HG03354 (cell line): Measurements from ENCODE around the gene CELF2.

Experiments used
- ATAC-seq: cut with Tn5 transposase; IDR thresholded peaks from one replicate; pipeline ENCODE4 v1.9.1; 2021; ENCODE audit warnings: mild to moderate bottlenecking; ENCODE audit not compliant: unreplicated experiment, poor library complexity, severe bottlenecking

The CELF2 gene

DNA sequence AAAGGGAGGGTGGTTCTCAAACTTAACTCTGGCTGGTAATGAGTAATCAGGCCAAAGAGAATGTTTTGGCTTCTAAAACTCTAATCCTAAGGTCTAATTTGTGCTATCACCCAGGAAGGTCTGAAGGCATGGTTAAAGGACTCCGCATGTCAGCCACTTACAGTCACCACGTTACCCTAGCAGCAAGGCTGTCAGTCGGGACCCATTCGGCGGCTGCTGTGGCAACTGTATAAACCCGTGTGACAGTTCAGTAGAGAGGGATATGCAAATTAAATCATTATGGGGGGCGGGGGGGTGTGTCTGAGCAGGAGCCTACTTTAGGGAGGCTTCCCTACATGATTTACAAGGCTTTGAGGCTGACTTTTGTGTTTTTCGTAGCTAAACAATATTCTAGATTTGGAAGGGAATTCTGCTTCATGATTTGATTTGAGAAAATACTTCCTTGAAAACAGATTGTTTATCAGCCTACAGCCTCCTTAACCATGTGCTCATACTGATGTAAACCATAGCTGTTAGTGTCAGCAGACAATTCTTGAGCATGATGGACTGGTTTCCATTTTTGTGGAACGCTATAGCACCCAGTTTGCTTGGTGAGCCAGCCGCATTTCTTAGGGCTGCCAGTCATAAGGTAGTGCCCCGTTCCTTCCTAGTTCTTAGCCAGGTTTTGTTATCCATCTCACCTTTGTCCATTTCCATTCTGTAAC, 309.4 kb downstream of the CELF2 start:
- no peak for ATAC-seq

DNA sequence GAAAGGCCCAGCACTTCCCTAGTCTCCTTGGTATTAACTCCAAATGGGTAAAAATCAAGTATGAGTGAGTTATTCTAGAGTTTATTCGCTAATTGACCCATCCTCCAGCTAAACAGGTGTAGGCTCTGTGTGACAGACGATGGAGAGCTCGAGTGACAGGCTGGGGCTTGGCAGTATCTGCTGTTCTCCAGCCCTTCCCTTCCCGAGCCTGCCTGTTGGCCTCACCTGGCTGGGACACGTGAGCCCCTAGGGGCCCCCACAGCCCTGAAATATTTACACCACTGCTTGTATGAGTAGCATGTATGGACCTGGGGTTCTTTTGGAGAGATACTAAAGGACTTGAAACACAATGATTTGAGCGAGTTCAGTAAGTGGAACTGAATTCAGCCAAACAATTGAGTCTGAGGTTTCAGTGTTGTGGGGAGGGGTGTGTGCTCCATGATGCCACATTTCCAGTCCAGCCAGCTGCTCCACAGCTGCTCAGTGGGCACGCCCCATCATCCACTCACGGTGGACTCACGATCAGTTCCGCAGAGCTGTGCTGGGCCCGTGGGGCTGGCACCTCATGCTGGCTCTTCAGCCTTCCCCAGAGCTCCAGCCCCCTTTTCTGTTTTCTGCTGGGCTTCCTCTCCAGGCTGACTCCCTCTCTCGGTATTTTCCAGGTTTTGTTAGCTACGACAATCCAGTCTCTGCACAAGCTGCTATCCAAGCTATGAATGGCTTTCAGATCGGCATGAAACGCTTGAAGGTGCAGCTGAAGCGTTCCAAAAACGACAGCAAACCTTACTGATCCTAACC, 310.8 kb downstream of the CELF2 start:
- no peak for ATAC-seq

DNA sequence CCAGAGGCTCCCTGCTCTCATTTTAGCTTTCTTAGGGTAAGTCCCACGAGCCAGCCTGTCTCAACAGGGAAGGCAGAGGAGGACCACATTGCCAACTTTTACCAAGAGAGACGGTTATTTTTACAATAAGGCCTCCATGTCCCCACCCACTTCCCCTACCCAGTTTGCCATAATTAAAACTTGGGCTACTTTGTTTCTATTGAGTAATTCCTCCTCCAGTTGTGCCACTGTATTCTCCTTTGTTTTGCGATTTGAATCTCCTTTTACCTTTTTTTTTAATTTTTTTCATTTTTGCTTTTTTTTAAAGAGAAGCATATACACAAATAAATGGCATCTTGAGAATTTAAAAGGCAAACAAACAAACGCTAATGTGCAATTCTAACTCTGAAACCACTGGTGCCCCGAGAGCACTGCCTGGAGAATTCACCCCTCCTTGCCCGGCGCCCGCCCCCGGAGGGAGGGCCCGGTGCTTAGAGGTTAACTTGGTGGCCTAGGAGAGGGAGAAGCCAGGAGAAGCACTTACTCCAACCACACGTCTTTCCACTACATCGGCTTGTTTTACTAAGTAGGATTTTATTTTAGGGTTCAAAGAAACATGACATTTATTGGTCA, 311.5 kb downstream of the CELF2 start:
- no peak for ATAC-seq

DNA sequence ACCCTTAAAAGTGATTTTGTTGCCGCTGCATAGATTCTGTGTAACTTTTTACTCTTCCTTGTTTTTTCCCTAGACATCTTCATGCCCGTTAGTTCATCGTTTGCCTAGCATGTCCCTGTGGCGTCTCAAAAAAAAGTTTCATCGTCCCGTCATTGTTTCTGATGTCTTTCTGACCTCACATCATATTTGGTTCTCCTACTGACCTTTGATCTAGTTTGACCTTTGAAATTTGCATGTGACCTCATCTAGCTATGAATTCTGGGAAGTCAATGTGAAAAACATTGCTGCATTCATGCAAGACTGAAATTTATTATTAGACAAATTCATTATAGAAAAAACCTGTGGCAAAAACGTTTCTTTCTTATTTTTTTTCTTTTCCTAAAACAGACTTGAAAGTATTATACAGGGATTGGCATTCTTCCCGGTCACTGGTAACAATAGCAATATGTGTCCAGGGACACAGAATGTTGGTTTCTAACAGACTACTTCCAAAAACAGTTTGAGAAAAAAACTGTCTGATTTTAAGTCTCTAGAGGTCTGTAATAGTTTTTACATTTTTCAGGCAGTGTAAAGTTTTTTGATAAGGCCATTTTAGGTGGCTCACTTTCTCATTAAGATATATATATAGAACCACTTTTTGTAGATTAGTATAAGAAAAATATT, 312.8 kb downstream of the CELF2 start:
- no peak for ATAC-seq

DNA sequence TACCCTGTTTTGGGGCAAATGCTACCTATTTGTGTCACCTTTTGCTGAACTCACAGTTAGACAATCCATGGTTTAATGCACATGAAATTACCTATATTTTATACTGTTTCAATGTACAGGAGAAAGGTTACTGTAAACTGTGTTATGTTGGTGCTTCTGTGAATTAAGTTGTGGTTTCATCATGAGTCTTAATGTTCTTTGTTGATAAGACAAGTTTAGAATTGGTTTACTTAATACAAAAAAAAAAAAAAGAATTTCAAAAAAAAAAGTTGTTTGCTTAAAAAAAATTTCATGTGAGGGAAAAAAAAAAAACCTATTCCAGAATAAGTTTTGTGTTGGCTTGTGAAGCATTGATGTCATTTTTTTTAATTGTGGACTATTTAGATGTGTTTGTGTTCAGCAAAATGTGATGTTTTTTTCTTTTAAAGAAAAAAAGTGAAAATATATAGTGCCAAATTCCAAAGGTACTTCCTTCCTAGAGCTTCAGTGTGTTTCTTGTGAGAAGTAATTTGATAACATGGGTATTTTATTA, 313.4 kb downstream of the CELF2 start:
- no peak for ATAC-seq

DNA sequence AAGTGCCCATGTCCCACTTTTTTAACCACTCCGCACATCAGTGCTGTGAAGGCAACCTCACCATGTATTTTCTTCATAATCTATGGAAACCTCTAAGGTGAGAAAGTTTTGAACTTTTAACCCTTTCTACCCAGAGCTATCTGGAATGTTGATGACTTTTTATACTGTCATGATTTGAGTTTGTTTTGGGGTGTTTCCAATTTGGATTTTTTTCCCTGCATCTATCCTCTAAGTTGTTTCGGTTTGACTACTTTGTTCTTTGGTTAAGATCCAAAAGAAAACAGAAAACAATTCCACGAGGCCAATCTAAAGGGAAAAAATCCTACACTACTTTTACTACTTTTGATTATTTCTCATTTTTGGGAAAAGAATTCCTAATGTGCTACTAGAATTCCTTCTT, 314.1 kb downstream of the CELF2 start:
- no peak for ATAC-seq

DNA sequence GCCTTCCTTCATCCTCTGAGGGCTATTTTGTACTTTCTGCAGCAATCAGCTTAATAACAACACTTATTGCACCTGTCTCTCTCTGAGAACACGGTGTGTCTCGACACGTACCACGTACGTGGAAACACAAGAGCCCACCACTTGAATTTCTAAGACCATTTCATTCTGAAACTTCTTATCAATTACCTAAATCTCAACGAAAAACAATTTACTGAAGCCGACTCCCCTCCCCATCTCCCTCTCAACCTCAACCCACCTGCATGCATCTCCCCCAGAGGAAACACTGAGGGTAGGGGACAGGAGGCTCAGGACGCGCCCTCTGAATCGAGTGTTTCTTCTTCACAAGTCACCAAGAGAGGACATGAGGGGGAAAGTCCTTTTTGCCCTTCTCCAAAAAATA, 315.2 kb downstream of the CELF2 start:
- ATAC-seq: no peak

DNA sequence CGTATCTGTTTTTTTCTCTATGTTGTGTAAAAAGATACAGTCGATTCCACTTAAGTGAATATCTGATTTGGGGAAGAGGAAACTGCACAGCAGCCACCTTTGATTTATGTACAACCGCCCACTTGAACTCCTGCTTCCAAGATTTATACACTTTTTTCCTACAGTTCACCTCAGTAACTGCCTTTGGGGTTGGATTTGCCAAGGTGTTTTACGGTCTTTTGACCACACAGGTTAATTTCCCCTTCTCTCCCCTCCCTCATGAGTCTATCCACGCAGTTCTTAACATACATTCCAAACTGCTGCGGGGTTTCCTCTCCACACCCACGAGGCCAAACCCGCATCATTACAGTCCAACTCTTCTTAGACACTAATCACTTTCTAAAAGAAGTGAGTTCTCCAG, 316.8 kb downstream of the CELF2 start:
- ATAC-seq: no peak

DNA sequence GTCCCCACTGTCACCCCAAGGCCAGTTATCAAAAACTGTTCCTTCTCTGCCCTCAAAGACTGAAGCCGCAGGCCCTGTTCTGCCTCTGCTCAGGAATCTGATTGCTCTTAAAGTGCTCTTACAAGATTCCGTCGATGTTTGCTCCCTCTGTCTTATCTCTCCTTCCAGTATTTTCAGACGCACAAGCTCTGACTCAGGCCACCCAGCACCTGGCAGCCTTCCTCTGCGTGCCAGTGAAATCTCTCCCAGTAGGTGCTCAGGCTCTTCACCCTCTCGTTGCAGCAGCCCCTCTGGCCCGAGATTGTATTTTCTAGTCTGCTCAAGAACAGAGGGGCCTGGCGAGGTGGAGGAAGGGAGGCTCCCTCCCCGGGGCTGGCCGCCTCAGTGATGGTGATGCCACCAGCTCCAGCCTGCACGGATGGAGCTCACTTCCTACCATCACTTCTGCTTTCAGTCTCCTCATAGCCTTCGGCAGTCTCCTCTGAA, 317.5 kb downstream of the CELF2 start:
- no peak for ATAC-seq

DNA sequence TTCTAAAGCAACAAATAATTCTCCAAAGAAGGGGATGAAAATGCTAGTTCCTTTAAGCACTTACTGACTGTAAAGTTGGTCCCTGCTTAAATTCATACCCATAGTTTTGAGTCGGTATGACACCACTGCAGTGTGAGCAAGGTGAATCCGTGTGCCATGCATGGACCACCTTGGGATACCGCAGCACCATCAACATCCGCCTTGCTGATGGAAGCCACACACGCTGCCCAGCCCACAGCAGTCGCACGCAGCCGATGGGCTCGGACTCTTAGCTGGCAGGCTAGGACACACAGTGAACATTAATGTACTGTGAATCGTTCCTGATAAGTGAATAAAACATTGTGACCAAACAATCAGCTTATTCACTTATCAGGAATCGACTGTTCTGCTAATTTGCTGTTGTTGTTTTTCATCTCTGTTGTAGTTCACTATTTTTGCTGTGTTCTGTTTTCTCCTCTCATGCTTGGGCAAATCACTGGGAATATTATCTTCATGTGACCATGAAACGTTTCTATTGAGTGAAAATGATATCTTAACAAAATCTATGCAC, 318.3 kb downstream of the CELF2 start:
- no peak for ATAC-seq

DNA sequence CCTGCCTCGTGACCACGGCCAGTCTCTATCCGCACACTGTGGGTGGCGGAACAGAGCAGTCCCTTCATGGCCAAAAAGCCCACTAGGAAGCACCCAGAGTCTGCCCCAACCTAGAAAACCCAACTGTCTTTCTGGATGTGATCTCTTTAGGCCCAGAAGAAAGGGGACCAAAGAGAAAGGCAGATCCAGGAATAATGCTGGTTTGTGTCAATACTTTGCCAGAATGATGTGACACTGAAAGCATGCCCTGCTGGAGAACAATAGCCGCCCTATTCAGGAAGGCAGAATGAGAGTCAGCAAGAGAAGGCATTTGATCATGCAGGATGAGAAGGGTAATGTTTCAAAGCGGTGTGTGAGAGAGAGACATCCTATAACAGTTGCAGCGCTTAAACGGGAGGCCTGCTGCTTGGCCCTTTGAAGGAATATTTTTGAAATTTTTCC, 319.1 kb downstream of the CELF2 start:
- no peak for ATAC-seq

DNA sequence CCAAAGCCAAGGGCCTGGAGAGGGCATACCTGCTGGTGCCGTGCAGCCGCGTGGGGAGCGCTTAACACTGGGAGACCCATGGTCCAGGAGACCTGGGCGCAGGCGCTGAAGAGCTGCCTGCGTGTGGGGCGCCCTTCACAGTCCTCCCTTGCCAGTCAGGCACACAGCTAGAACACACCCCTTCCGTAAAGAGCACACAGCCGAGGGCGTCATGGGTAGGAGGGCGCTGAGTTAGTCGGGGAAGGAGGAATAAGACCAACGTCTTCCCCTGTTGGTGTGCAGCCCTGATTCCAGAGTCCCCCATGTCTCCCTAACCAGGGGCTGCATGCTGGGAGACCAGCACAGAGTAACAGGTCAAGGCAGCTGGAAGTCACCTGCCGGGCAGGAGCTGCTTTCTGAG, 319.8 kb downstream of the CELF2 start:
- ATAC-seq: no peak

DNA sequence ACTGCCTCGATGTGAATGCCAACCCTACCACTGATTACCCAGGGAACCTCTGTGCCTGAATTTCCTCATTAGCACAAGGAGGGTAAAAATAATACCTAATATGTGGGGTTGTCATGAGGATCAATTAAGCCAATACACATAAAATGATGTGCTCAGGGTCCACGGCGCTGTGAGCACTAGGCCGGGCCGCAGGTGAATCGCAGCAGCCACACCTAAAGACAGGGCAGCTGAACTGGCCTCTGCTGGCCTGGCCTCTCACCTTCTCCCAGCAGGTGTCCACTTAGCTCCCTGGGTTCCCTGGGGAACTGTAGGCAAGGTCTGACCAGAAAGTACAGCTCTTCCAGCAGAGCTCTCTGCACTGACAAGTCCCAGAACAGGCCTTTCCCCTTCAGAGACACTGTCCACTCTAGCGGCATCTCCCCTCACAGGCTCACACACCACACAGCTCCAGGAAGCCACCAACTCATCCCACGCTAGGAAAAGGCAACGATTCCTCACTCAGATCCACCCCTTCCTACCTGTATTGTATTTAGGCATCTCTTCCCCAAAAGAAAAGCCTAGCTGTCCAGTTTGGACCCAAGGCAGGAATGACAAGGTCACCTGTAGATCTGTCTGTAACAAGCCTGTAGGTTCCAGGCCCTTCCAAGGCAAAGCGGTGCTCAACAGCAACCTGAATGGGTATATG, 320.6 kb downstream of the CELF2 start:
- no peak for ATAC-seq

DNA sequence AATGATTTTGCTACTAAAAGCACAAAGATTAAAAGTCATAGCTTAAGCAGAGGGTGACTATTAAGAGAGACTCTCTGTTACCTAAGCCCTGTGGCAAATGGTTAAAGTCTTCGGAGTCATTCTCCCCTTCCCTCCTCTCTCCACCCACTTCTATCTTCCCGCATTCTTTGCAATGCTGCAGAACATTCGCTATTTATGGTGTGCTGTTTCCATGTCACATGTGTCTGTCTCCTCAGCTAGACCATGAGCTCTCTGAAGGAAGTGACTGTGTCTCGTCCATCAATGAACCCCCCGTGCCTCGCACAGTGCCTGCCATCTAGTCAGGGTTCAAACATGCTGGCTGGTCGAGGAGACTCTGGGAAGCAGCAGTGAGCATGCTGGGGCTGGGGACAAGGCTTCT, 321.3 kb downstream of the CELF2 start:
- no peak for ATAC-seq

DNA sequence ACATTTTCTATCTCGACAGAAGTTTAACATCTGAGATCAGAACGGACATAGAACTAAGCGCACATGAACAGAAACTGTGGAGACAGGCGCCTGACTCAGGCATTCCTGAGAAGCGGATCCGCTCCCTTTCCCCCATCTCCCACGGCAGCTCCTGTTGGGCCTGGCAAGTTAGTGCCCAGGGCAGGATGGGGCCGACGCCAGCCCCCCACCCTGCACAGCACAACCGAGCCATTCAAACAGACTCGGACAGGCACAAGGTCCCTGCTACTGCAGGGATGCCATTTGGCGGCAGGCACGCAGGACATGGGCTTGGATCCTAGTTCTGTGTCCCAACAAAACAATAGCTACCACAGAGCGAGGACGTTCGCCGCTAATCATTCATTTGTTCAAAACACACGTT, 322.0 kb downstream of the CELF2 start:
- ATAC-seq: no peak

DNA sequence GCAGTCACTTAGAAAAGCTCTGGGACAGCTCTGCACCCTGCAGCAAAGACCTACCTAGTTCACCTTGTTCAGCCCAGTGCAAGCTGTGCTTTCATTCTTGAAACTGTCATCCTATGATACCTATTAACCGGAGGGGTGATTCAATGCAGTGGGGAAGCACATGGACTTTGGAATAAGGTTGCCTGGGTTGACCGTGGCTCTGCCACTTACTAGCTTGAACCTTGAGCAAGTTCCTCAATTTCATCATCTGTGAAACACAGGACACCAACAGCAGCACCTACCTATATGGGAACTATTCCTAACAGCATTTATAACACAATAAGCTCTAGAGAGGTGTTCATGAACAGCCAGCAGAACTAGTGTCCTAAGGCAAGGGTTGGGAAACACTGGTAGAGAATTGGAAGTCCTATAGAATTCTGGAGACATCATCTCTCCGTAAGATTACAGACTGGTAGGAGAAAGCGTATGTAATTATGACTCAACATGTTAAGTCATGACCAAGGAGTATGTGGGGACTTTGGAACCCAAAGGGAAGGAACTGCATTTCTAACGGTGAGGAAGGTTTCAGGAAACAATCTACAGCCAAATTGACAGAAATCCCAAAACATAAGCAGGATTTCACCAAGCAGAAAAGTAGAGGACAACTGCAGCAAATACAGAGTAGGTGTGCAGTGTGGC, 323.8 kb downstream of the CELF2 start:
- no peak for ATAC-seq

DNA sequence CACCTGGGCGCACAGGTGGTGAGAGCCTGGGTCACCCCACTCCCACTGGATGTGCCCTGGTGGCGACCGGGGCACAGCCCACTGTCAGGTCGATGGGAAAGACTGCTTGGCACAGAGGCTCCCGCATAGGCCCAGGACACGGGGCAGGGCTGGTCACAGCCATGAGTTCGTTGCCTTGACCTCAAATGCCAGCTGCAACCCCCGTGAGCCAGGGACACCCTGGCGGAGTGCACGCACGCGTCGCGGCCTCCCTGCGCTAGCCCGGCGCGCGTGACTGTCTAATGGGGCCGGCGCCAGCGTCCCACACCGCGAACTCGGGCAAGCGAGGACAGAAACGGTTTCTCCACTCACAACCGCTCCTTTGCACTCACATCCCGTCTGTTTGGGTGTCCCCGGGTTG, 326.4 kb downstream of the CELF2 start:
- ATAC-seq: no peak

DNA sequence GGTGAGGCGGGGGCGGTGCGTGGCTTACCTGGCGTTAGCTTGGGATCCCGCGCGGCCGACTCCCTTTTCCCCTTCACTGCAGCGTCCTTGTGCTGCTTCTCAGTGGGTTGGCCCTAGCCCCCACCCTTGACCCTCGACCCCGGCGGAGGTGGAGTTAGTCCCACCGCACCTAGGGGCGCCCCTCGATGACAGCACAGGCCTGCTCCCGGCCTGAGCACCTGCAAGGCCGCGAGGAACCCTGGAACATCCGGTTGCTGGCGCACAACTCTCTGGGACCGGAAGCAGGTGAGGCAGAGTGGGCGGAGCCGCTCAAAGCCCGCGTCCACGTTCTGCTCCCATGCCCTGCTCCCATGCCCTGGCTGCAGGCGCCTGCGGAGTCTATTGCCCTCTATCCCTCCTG, 326.9 kb downstream of the CELF2 start:
- ATAC-seq: no peak
